ENCODE measurements around the gene SYCP3. TPM values are rescaled to one million over a fixed set of nuclear protein-coding genes. Genes with fewer than 3 reads are reported as not detected.

Gene SYCP3
- polyA plus RNA-seq, 1 donor (not counting 4 experiments of a cell fraction or from before 2014, with no cell fraction given) = 0.16 TPM

GRCh38 chr12:101690544-101691098 lies 48.6 kb downstream of the SYCP3 start:
- H4K20me1 ChIP-seq (ENCODE audit: control insufficient read depth, extremely low read depth, insufficient read depth, low read length) = no peaks in the 10 kb centered on the region
- TF ChIP-seq EZH2 (IDR thresholded peaks at IDR 0.05; ENCODE audit: low read length) = no peak
- no peak for TF ChIP-seq CTCF (optimal IDR thresholded peaks at IDR 0.05 in 1 of 3, IDR thresholded peaks at IDR 0.05 in 1 of 3, conservative IDR thresholded peaks at IDR 0.05 in 1 of 3; ENCODE audit: extremely low read depth in 1 of 3, insufficient read depth in 2 of 3, low read length in 3 of 3)
- FAIRE-seq (no peak), DNase-seq (ENCODE audit: low read depth, low spot score) (no peak)
- H3K4me3 ChIP-seq (ENCODE audit: control insufficient read depth in 2 of 3, extremely low read depth in 1 of 3, insufficient read depth in 2 of 3, low read depth in 1 of 3, low read length in 3 of 3) = no peak overlapping the region
- no peaks in the 10 kb centered on the region for H3K9me3 ChIP-seq (ENCODE audit: control insufficient read depth, low read depth, low read length)
- H3K27ac ChIP-seq (ENCODE audit: control insufficient read depth, insufficient read depth, low read length) = no peak overlapping the region
- no peaks in the 10 kb centered on the region for H3K9me1 ChIP-seq (ENCODE audit: control insufficient read depth, extremely low read depth, insufficient read depth, low read length)
- H3K79me2 ChIP-seq (ENCODE audit: control insufficient read depth, insufficient read depth, low read length) = no peaks in the 10 kb centered on the region
- no peak overlapping the region for H3K4me2 ChIP-seq (ENCODE audit: control insufficient read depth, extremely low read depth, insufficient read depth, low read depth, low read length)
- no peak overlapping the region for H2AFZ ChIP-seq (ENCODE audit: control insufficient read depth, low read length)
- H3K4me1 ChIP-seq (ENCODE audit: control insufficient read depth, extremely low read depth, insufficient read depth, low read length) = no peaks in the 10 kb centered on the region
- no peaks in the 10 kb centered on the region for H3K36me3 ChIP-seq (ENCODE audit: control insufficient read depth in 2 of 2, extremely low read depth in 1 of 2, insufficient read depth in 2 of 2, low read length in 2 of 2)
- dilution Hi-C loops (cut with MboI; ENCODE audit: extremely low pct_ligation_motif_present, low sequenced_read_pairs) = no loop called here
- no peak overlapping the region for H3K9ac ChIP-seq (ENCODE audit: control insufficient read depth, extremely low read depth, insufficient read depth, low read length)
- no peaks in the 10 kb centered on the region for H3K27me3 ChIP-seq (ENCODE audit: control insufficient read depth, extremely low read depth, insufficient read depth, low read length)

- H3K9me3 ChIP-seq (ENCODE audit: control insufficient read depth, low read depth, low read length) = no peaks in the 10 kb centered on the region
- no peak for TF ChIP-seq EZH2 (IDR thresholded peaks at IDR 0.05; ENCODE audit: low read length)
- TF ChIP-seq CTCF (optimal IDR thresholded peaks at IDR 0.05 in 1 of 3, IDR thresholded peaks at IDR 0.05 in 1 of 3, conservative IDR thresholded peaks at IDR 0.05 in 1 of 3; ENCODE audit: extremely low read depth in 1 of 3, insufficient read depth in 2 of 3, low read length in 3 of 3) = no peak
- no peak overlapping the region for H3K4me2 ChIP-seq (ENCODE audit: control insufficient read depth, extremely low read depth, insufficient read depth, low read depth, low read length)
- no peaks in the 10 kb centered on the region for H4K20me1 ChIP-seq (ENCODE audit: control insufficient read depth, extremely low read depth, insufficient read depth, low read length)
- no peak for FAIRE-seq
- no peaks in the 10 kb centered on the region for H3K27me3 ChIP-seq (ENCODE audit: control insufficient read depth, extremely low read depth, insufficient read depth, low read length)
- H3K79me2 ChIP-seq (ENCODE audit: control insufficient read depth, insufficient read depth, low read length) = no peaks in the 10 kb centered on the region
- no peak overlapping the region for H3K4me3 ChIP-seq (ENCODE audit: control insufficient read depth in 2 of 3, extremely low read depth in 1 of 3, insufficient read depth in 2 of 3, low read depth in 1 of 3, low read length in 3 of 3)
- no peaks in the 10 kb centered on the region for H3K36me3 ChIP-seq (ENCODE audit: control insufficient read depth in 2 of 2, extremely low read depth in 1 of 2, insufficient read depth in 2 of 2, low read length in 2 of 2)
- no peaks in the 10 kb centered on the region for H3K4me1 ChIP-seq (ENCODE audit: control insufficient read depth, extremely low read depth, insufficient read depth, low read length)
- dilution Hi-C loops (cut with MboI; ENCODE audit: extremely low pct_ligation_motif_present, low sequenced_read_pairs) = no loop called here
- no peaks in the 10 kb centered on the region for H3K9me1 ChIP-seq (ENCODE audit: control insufficient read depth, extremely low read depth, insufficient read depth, low read length)
- H3K9ac ChIP-seq (ENCODE audit: control insufficient read depth, extremely low read depth, insufficient read depth, low read length) = no peak overlapping the region
- no peak overlapping the region for H3K27ac ChIP-seq (ENCODE audit: control insufficient read depth, insufficient read depth, low read length)
- DNase-seq (ENCODE audit: low read depth, low spot score) = no peak
- no peak overlapping the region for H2AFZ ChIP-seq (ENCODE audit: control insufficient read depth, low read length)
Observed at GRCh38 chr12:101686176-101686575, 53.1 kb downstream of the SYCP3 start.

Measured in keratinocyte (primary cell).